Fibroblast of mammary gland (primary cell): ENCODE results near the gene CDK2AP2.

Source experiments
- DNase-seq: peaks from one replicate; pipeline ENCODE4 v3.0.0-alpha.2; 2010; ENCODE audit warnings: low read depth
- H3K4me3 ChIP-seq: 2 replicates; pipeline ENCODE4 v1.5.1; 2011; ENCODE audit warnings: low read depth, mild to moderate bottlenecking, low read length, moderate library complexity; ENCODE audit not compliant: control insufficient read depth
- TF ChIP-seq, protein P1 (sequence below): conservative IDR thresholded peaks from 2 replicates; pipeline ENCODE4 v1.5.1; 2011; ENCODE audit warnings: low read depth, low read length, inconsistent platforms; ENCODE audit not compliant: control insufficient read depth, insufficient read depth

CDK2AP2 gene

DNA sequence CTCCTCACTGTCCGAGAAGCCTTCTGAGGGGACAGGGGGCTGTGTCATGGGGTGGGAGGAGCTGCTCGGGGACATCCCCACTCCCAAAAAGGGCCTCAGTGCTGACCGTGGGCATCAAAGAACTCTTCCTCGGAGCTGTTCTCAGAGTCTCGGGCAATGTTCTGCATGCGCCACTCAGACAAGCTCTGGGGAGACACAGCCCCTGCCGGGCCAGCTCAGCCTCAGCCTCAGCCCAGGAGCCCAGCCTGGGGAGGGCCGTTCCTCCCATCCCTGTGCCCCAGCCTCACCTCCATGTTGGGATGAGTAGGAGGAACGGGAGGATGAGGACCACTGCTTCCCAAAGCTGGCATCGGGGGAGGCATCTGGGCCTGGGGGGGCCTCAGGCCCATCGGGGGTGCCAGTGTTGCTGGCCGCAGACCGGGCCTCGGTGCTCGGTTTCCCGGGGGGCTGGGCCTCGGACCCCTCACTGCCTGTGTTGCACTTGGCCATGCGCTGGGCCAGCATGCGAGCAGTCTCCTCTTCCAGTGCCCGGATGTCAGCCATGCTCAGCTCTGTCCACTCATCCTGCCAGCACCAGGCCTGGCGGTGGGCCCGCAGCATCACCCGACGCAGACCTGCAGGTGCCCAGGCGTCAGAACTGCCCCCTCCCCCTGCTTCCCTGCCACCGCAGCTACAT, 8.0 kb downstream of the CDK2AP2 start:
- TF ChIP-seq, protein P1, sequence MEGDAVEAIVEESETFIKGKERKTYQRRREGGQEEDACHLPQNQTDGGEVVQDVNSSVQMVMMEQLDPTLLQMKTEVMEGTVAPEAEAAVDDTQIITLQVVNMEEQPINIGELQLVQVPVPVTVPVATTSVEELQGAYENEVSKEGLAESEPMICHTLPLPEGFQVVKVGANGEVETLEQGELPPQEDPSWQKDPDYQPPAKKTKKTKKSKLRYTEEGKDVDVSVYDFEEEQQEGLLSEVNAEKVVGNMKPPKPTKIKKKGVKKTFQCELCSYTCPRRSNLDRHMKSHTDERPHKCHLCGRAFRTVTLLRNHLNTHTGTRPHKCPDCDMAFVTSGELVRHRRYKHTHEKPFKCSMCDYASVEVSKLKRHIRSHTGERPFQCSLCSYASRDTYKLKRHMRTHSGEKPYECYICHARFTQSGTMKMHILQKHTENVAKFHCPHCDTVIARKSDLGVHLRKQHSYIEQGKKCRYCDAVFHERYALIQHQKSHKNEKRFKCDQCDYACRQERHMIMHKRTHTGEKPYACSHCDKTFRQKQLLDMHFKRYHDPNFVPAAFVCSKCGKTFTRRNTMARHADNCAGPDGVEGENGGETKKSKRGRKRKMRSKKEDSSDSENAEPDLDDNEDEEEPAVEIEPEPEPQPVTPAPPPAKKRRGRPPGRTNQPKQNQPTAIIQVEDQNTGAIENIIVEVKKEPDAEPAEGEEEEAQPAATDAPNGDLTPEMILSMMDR = no peak
- DNase-seq = no peak
- no peak overlapping the region for H3K4me3 ChIP-seq

DNA sequence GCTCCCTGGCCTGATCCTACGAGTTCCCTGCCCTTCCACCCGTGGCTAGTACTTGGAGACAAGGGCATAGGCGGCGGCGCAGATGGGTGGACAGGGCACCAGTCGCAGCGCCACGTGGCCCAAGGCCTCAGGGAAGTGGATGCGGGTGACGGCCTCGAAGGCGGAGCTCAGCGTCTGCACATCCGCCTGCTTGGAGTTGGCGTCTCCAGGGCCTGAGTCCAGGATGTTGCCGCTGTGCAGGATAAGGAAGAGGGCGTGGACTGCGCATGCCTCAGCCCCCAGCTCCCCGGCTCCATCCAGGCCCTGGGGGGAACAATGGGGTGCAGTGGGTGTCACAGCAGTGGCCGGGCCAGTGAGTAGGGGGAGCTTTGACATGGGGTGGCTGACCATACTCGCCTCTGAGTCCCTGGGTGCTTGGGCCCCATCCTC, 9.4 kb downstream of the CDK2AP2 start:
- TF ChIP-seq, protein P1 = no peak
- H3K4me3 ChIP-seq = no peak overlapping the region
- no peak for DNase-seq

DNA sequence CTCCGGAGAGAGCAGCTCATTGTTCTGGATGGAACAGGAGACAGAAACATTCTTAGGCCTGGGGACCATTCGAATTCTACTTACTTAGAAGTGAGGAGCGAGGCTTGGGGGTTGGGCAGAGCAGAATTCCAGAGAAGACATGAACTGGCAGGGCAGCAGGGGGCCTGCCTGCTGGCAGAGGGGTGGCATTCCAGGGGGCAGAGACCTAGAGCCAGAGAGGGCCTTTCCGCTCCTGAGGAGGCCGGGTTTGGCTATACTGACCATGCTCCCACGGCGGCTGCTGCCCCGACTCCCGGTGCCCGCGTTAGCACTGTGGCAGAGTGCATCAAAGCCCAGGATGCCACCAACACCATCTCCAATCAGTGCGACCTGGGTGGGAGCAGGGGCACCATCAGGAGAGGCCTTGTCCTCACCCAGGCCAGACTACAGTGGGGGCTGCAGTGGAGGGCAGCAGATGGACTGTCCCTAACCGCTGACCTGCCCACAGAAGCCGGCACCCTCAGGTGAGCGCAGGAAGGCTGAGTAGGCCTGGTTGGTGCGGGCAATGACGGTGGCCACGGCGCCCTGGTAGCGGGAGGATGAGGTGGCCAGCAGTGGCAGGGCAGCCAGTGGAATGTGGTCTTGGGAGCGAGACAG, 10.2 kb downstream of the CDK2AP2 start:
- TF ChIP-seq, protein P1 = no peak
- no peak for DNase-seq
- H3K4me3 ChIP-seq = no peak overlapping the region

DNA sequence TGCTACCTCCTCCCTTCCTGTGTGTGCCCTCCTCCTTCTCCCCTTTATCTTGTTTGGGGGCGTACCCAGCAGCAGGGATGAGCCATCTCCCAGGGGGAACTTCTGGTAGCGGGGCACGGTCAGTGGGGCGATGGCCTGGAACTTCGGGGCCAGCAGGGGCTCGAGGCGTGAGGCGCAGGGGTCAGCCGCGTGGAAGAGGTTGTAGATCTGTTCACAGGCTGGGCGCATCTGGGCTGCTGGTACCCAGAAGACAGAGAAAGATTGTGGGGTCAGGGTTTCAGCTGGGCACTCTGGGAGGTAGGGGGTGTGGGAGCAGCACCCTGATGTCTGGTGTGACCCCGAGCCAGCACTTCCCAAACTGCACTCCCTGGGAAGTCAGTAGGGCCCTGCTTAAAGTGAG, 11.8 kb downstream of the CDK2AP2 start:
- DNase-seq = no peak
- TF ChIP-seq, protein P1 = no peak
- no peak overlapping the region for H3K4me3 ChIP-seq

DNA sequence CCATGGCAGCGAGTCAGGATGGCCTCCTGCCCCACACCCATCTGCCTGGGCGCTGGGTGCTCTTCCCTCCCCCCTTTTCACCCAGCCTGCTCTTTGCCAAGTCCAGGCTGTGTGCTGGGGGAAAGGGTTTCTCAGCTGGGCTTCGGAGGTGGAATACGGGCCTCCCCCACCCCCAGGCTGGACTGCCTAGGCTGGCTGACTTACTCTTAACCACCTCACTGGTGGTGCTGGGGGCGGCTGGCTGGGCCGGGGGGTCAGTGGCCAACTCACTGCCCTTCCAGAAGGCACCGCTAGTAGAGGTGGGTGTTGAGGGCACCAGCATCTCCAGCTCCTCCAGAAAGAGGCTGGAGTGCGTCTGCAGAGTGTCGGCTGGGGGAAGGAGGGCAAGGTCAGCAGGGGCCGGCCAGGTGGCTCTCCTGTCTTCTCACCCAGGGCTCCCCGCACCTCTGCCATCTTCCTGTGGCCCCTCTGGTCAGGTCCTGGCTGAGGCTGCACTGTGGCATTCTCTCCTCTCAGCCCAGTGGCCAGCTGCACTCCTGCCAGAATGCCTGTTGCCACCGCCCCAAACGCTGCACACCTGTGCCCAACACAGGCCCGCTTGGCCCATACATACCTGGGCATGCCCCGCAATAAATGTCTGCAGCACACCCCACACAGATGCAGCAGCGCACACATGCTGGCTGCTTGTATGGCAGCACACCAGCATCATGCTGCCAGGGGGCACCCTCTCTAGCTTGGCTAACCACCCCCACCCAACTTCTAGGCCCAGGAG, 12.5 kb downstream of the CDK2AP2 start:
- TF ChIP-seq, protein P1 = no peak
- DNase-seq = no peak
- H3K4me3 ChIP-seq = no peak overlapping the region

DNA sequence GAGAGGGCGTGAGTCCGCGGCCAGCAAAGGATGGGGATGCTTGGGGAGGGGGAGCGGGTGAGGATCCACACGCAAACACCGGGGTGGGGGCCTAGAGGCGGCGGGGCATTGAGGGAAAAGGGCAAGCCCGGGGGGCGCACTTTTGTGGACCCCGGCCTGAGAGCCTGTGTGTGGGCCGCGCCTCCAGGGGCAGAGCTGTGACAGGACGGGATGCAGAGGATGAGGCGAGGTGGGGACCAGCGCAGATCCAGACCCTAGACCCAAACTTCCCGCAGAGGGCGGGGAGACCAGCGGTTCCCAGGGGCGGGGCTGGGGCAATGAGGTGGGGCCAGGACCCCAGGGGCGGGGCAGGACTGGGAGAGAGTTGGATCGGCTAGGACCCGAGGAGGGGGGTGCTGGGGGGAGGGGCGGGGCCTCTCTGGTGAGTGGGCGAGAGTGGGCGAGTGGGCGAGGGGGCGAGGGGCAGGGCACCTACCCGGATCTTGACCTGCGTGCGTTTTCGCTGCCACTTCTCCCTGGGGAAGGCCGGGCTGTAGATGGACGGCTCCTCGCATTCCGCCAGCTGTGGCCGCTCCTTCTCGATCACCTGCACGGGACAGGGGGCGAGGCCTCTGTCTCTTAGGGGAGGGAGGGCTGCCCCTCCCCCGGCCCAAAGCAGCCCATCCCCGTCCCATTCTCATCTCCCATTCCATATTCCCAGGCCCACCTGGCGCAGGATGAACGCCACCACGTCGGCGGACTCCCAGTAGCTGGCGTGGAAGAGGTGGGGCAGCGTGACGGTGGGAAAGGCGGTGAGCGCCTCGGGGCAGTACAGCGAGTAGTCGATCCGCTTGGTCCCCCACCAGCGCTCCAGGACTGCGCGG, 13.4 kb downstream of the CDK2AP2 start:
- no peak overlapping the region for H3K4me3 ChIP-seq
- TF ChIP-seq, protein P1 = no peak
- no peak for DNase-seq
